GM23248 (cell line): ENCODE measurements around the gene RHBDF2.

Experiments
- EZH2 ChIP-seq: fragments of 200-600 bp; sonication (generic); IDR thresholded peaks from 2 replicates; pipeline ENCODE4 v1.6.1; 2018; ENCODE audit warnings: antibody characterized with exemption, mild to moderate bottlenecking; ENCODE audit not compliant: insufficient read depth, poor library complexity, severe bottlenecking
- EZH2phosphoT487 ChIP-seq: fragments of 200-600 bp; sonication (generic); IDR thresholded peaks from 2 replicates; pipeline ENCODE4 v1.6.1; 2018; ENCODE audit warnings: antibody characterized with exemption, moderate library complexity, mild to moderate bottlenecking, low read depth; ENCODE audit not compliant: insufficient read depth

DNA sequence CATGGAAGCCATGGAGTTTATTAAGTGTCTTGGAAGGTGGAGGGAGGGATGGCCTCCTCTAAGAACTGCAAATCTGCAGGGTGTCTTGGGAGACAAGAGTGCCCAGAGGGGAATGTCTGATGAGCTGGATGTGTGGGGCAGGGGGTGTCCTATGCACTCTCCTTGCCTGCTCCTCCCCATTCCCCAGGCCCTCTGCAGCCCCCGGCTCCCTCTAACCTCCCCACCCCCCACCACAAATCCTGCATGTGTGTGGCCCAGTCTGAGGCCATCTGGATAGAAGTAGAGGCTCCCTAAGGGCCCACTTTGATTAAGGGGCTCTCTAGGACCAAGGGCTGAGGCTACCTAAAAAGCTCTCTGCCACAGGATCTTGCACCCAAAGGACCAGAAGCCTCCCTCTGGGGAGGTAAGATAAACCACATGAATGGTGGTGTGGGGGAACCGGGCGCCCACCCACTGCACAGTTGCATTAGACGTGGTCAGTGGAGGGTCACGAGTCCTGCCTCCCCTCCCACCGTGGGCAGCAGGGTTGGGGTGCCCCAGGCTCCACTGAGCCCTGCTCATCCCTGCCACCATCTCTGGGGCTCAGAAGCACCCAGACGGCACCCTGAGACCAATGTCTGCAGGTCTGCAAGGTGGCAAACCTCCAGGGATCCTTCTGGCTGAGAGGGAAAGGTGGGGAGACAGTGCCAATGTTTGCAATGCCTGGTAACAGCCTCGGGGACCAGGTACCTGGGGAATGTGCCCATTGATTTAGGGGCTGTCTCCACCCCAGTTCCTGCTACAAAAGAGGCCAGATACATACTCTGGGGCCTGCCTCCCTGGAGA, 33.2 kb downstream of the RHBDF2 start:
- TF ChIP-seq EZH2phosphoT487 (no peak), EZH2 (no peak)
